CD14-positive monocyte (primary cell): ENCODE measurements around the gene USP44. TPM values are rescaled to one million over a fixed set of nuclear protein-coding genes. Genes with fewer than 3 reads are reported as not detected.

Experiments used
- DNase-seq, 3 donors: peaks; one replicate each; pipeline ENCODE4 v3.0.0-alpha.2; 2011 to 2022
- H2AFZ ChIP-seq: 2 replicates; pipeline ENCODE4 v1.6.0; 2012; ENCODE audit warnings: mild to moderate bottlenecking, low read depth, low read length, inconsistent platforms; ENCODE audit not compliant: insufficient read depth, poor library complexity, severe bottlenecking
- H3K27ac ChIP-seq, 2 donors: 1 replicate in 1 of 2; 2 replicates in 1 of 2; pipeline ENCODE4 v1.5.1; 2012 to 2013; ENCODE audit warnings: low read length in 2 of 2, control low read depth in 1 of 2, inconsistent platforms in 1 of 2, low read depth in 1 of 2, mild to moderate bottlenecking in 1 of 2
- H3K27me3 ChIP-seq, 2 donors: one replicate each; pipeline versions ENCODE4 v1.6.0 to v1.6.1; 2011 to 2013; ENCODE audit warnings: low read length in 2 of 2; ENCODE audit not compliant: control insufficient read depth in 2 of 2, insufficient read depth in 2 of 2
- H3K36me3 ChIP-seq, 2 donors: replicated peaks in 1 of 2; 1 replicate in 1 of 2; 2 replicates in 1 of 2; pipeline versions ENCODE4 v1.5.1 to v1.6.1; 2012 to 2013; ENCODE audit warnings: low read length in 2 of 2, control low read depth in 1 of 2, inconsistent platforms in 1 of 2, mild to moderate bottlenecking in 1 of 2; ENCODE audit not compliant: insufficient read depth in 2 of 2, control insufficient read depth in 1 of 2
- H3K4me1 ChIP-seq, 2 donors: 1 replicate in 1 of 2; 2 replicates in 1 of 2; pipeline versions ENCODE4 v1.5.1 to v1.6.1; 2012 to 2013; ENCODE audit warnings: low read length in 2 of 2, control low read depth in 1 of 2, inconsistent platforms in 1 of 2, mild to moderate bottlenecking in 1 of 2, moderate library complexity in 1 of 2; ENCODE audit not compliant: insufficient read depth in 2 of 2, control insufficient read depth in 1 of 2
- H3K4me2 ChIP-seq: replicated peaks from 2 replicates; pipeline ENCODE3; 2012; ENCODE audit warnings: low read length, moderate library complexity, mild to moderate bottlenecking; ENCODE audit not compliant: poor library complexity, severe bottlenecking; ENCODE audit errors: extremely low read depth
- H3K4me3 ChIP-seq, 3 experiments: fragments of 200-600 bp in 1 of 3; sonication (generic) in 1 of 3; replicated peaks in 1 of 3; 1 replicate in 2 of 3; 2 replicates in 1 of 3; pipeline ENCODE4 v1.5.1; 2011 to 2013; ENCODE audit warnings: low read length in 3 of 3, mild to moderate bottlenecking in 3 of 3, control low read depth in 2 of 3, low read depth in 2 of 3, inconsistent platforms in 1 of 3, moderate library complexity in 1 of 3
- H3K79me2 ChIP-seq: 2 replicates; pipeline ENCODE4 v1.6.0; 2012; ENCODE audit warnings: mild to moderate bottlenecking, control low read depth, inconsistent platforms, low read length, moderate library complexity; ENCODE audit not compliant: insufficient read depth
- H3K9ac ChIP-seq: 2 replicates; pipeline ENCODE4 v1.6.0; 2017; ENCODE audit warnings: low read length, mild to moderate bottlenecking; ENCODE audit not compliant: insufficient read depth, poor library complexity, severe bottlenecking
- H3K9me3 ChIP-seq, 2 donors: replicated peaks in 1 of 2; 1 replicate in 1 of 2; 2 replicates in 1 of 2; pipeline versions ENCODE4 v1.5.1 to v1.6.1; 2012 to 2013; ENCODE audit warnings: low read length in 2 of 2, control low read depth in 1 of 2; ENCODE audit not compliant: control insufficient read depth in 1 of 2, insufficient read depth in 1 of 2
- H4K20me1 ChIP-seq: 2 replicates; pipeline ENCODE4 v1.6.0; 2012; ENCODE audit warnings: mild to moderate bottlenecking, low read length, control low read depth, moderate library complexity; ENCODE audit not compliant: insufficient read depth
- H3K27ac Mint-ChIP-seq, 7 donors: one replicate each; pipeline ENCODE4 v1.8.0; 2020; ENCODE audit warnings: mild to moderate bottlenecking in 7 of 7, mixed read lengths in 7 of 7, moderate library complexity in 6 of 7, inconsistent platforms in 2 of 7
- H3K27me3 Mint-ChIP-seq, 3 donors: one replicate each; pipeline ENCODE4 v1.8.0; 2021 to 2022; ENCODE audit warnings: low read depth in 3 of 3, mild to moderate bottlenecking in 3 of 3, mixed read lengths in 3 of 3, moderate library complexity in 3 of 3, inconsistent platforms in 1 of 3
- H3K36me3 Mint-ChIP-seq, 2 donors: one replicate each; pipeline ENCODE4 v1.8.0; 2020; ENCODE audit warnings: mixed read lengths in 2 of 2, inconsistent platforms in 1 of 2, mild to moderate bottlenecking in 1 of 2
- H3K4me1 Mint-ChIP-seq: one replicate; pipeline ENCODE4 v1.8.0; 2020; ENCODE audit warnings: mild to moderate bottlenecking, mixed read lengths
- H3K4me3 Mint-ChIP-seq, 2 donors: one replicate each; pipeline ENCODE4 v1.8.0; 2020; ENCODE audit warnings: mild to moderate bottlenecking in 2 of 2, mixed read lengths in 2 of 2, moderate library complexity in 1 of 2
- H3K9me3 Mint-ChIP-seq, 7 donors: one replicate each; pipeline ENCODE4 v1.8.0; 2020 to 2022; ENCODE audit warnings: mixed read lengths in 7 of 7, mild to moderate bottlenecking in 6 of 7, moderate library complexity in 6 of 7, inconsistent platforms in 2 of 7
- CTCF ChIP-seq: fragments of 200-600 bp; IDR thresholded peaks from one replicate; pipeline ENCODE4 v1.8.0; 2022; ENCODE audit warnings: antibody characterized with exemption, mild to moderate bottlenecking
- WGBS: methylation state at CpG from one replicate; pipeline ENCODE4 v1.1.5; 2013; ENCODE audit warnings: missing lambda C conversion rate; ENCODE audit not compliant: insufficient coverage; 5-methylcytosine and 5-hydroxymethylcytosine counted together
- intact Hi-C, 2 donors: fragments of 100-400 bp; cut with micrococcal nuclease; formaldehyde crosslinking; loops; one replicate each; pipeline versions ENCODE4 v1.15.0 to v1.15.1; 2023
- polyA plus RNA-seq, 3 donors: library from polyadenylated mRNA; depleted of rRNA in 1 of 3; unstranded in 2 of 3; stranded (reverse) in 1 of 3; fragments of 300-500 nt in 2 of 3; fragments of >200 nt in 1 of 3; fragmentation: Illumina TruSeq in 2 of 3; gene quantifications; 1 replicate in 2 of 3; 2 replicates in 1 of 3; pipeline ENCODE4 v1.2.3, GENCODE V29; 2012 to 2021

Gene USP44
- polyA plus RNA-seq, 3 donors, result 0.12 to 0.13 TPM; not detected in 1

GRCh38 chr12:95497031-95497430, 54.2 kb downstream of the USP44 start:
- intact Hi-C loops, result no loop called here
- Histone ChIP-seq H3K36me3 (peaks cover 73 to 89% of the 10 kb centered on the region in 2 donors), H2AFZ (no peak overlapping the region), H3K9me3 (no peaks in the 10 kb centered on the region), H4K20me1 (no peaks in the 10 kb centered on the region), H3K27me3 (no peaks in the 10 kb centered on the region), H3K4me2 (no peak overlapping the region), H3K4me3 (no peak overlapping the region), H3K27ac (no peak overlapping the region), H3K79me2 (no peaks in the 10 kb centered on the region), H3K4me1 (no peaks in the 10 kb centered on the region), H3K9ac (no peak overlapping the region)
- WGBS, result no CpG with 5 or more reads among the region's 4 CpGs
- DNase-seq, result no peak
- TF ChIP-seq CTCF, result no peak
- H3K4me3 Mint-ChIP-seq, result no peak overlapping the region
- peaks cover 63 to 80% of the 10 kb centered on the region in 2 donors for H3K36me3 Mint-ChIP-seq
- peaks cover 0 to 7% (median 0%) of the 10 kb centered on the region in 7 donors for H3K9me3 Mint-ChIP-seq
- H3K27ac Mint-ChIP-seq, result no peak overlapping the region
- H3K27me3 Mint-ChIP-seq, result no peaks in the 10 kb centered on the region
- no peaks in the 10 kb centered on the region for H3K4me1 Mint-ChIP-seq

- H3K4me1 Mint-ChIP-seq, result no peaks in the 10 kb centered on the region
- peaks cover 70 to 96% of the 10 kb centered on the region in 2 donors for H3K36me3 ChIP-seq
- H3K9me3 ChIP-seq, result no peaks in the 10 kb centered on the region
- no peaks in the 10 kb centered on the region for H3K79me2 ChIP-seq
- no peak for DNase-seq
- no peaks in the 10 kb centered on the region for H3K27me3 Mint-ChIP-seq
- no peak overlapping the region for H3K4me2 ChIP-seq
- no peak overlapping the region for H2AFZ ChIP-seq
- H3K27ac ChIP-seq, result no peak overlapping the region
- no peak overlapping the region for H3K4me3 Mint-ChIP-seq
- no peaks in the 10 kb centered on the region for H3K27me3 ChIP-seq
- H3K36me3 Mint-ChIP-seq, result peaks cover 72 to 82% of the 10 kb centered on the region in 2 donors
- TF ChIP-seq CTCF, result no peak
- H3K4me1 ChIP-seq, result no peaks in the 10 kb centered on the region
- no CpG with 5 or more reads among the region's 1 CpG for WGBS
- H3K9ac ChIP-seq, result no peak overlapping the region
- no peaks in the 10 kb centered on the region for H4K20me1 ChIP-seq
- no peak overlapping the region for H3K27ac Mint-ChIP-seq
- H3K4me3 ChIP-seq, result no peak overlapping the region
- intact Hi-C loops, result no loop called here
- peaks cover 0 to 5% (median 0%) of the 10 kb centered on the region in 7 donors for H3K9me3 Mint-ChIP-seq
Observed at GRCh38 chr12:95495433-95495832, 55.8 kb downstream of the USP44 start.
